GM12891 (cell line): Measurements from ENCODE around the gene FAH.
"Not testable (repeated sequence)": the region's sequence is repeated elsewhere in the genome, so short reads cannot be mapped to it uniquely, and the experiment has no call there.

Experiments
- PAX5 ChIP-seq: IDR thresholded peaks from 2 replicates; pipeline ENCODE4 v1.6.1; 2011; ENCODE audit warnings: low read length, moderate library complexity, mild to moderate bottlenecking; ENCODE audit not compliant: insufficient read depth, severe bottlenecking
- POLR2A ChIP-seq: IDR thresholded peaks from 2 replicates; pipeline ENCODE4 v1.6.1; 2011; ENCODE audit warnings: low read depth, low read length, control low read depth
- POLR2AphosphoS5 ChIP-seq: IDR thresholded peaks from 2 replicates; pipeline ENCODE4 v1.6.1; 2011; ENCODE audit warnings: low read depth, low read length, control low read depth
- POU2F2 ChIP-seq: IDR thresholded peaks from 2 replicates; pipeline ENCODE4 v1.6.1; 2011; ENCODE audit warnings: low read depth, mild to moderate bottlenecking, control low read depth, low read length, moderate library complexity
- SPI1 ChIP-seq: IDR thresholded peaks from 2 replicates; pipeline ENCODE4 v1.6.1; 2011; ENCODE audit warnings: low read depth, low read length, control low read depth
- TAF1 ChIP-seq: IDR thresholded peaks from 2 replicates; pipeline ENCODE4 v1.6.1; 2011; ENCODE audit warnings: low read depth, low read length, control low read depth

DNA sequence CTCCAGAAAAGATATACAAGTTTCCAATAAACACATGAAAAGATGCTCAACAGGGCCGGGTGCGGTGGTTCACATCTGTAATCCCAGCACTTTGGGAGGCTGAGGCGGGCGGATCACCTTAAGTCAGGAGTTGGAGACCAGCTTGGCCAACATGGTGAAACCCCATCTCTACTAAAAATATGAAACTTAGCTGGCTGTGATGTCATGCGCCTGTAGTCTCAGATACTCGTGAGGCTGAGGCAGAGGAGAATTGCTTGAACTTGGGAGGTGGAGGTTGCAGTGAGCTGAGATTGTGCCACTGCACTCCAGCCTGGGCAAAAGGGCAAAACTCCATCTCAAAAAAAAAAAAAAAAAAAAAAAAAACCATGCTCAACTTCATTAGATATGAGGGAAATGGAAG is 25.5 kb upstream of the FAH start:
- TF ChIP-seq POLR2A, POU2F2, TAF1, POLR2AphosphoS5, PAX5, SPI1: not testable (repeated sequence)
